Endodermal cell (in vitro differentiated cells): ENCODE data around the gene TUB. TPM values are rescaled to one million over a fixed set of nuclear protein-coding genes. Genes with fewer than 3 reads are reported as not detected.

Experiments used
- DNase-seq: peaks from one replicate; pipeline ENCODE4 v3.0.0-alpha.2; 2017
- H3K27ac ChIP-seq: 2 replicates; pipeline ENCODE4 v1.5.1; 2013; ENCODE audit warnings: mild to moderate bottlenecking, low read depth, low read length, moderate library complexity
- H3K27me3 ChIP-seq: 2 replicates; pipeline ENCODE4 v1.6.1; 2013; ENCODE audit warnings: mild to moderate bottlenecking, low read length, moderate library complexity; ENCODE audit not compliant: insufficient read depth, control insufficient read depth, poor library complexity, severe bottlenecking
- H3K36me3 ChIP-seq: 2 replicates; pipeline ENCODE4 v1.7.0; 2013; ENCODE audit warnings: mild to moderate bottlenecking, low read length, moderate library complexity; ENCODE audit not compliant: control insufficient read depth, insufficient read depth
- H3K4me1 ChIP-seq: one replicate; pipeline ENCODE4 v1.7.0; 2013; ENCODE audit warnings: low read length; ENCODE audit not compliant: control insufficient read depth, insufficient read depth
- H3K4me3 ChIP-seq: 2 replicates; pipeline ENCODE4 v1.5.1; 2013; ENCODE audit warnings: mild to moderate bottlenecking, low read length, moderate library complexity
- H3K9ac ChIP-seq: 2 replicates; pipeline ENCODE4 v1.6.1; 2013; ENCODE audit warnings: mild to moderate bottlenecking, low read length, moderate library complexity; ENCODE audit not compliant: poor library complexity, severe bottlenecking; ENCODE audit errors: extremely low read depth
- H3K9me3 ChIP-seq: 2 replicates; pipeline ENCODE4 v1.6.1; 2013; ENCODE audit warnings: mild to moderate bottlenecking, low read length, moderate library complexity; ENCODE audit not compliant: control insufficient read depth
- H3K27ac Mint-ChIP-seq: 2 replicates; pipeline ENCODE4 v1.8.0; 2020; ENCODE audit warnings: mixed read lengths
- H3K27me3 Mint-ChIP-seq: 2 replicates; pipeline ENCODE4 v1.8.0; 2021; ENCODE audit warnings: mild to moderate bottlenecking, mixed read lengths; ENCODE audit not compliant: insufficient read depth
- H3K36me3 Mint-ChIP-seq: 2 replicates; pipeline ENCODE4 v1.8.0; 2020; ENCODE audit warnings: low read depth, mixed read lengths
- H3K4me1 Mint-ChIP-seq: 2 replicates; pipeline ENCODE4 v1.8.0; 2020; ENCODE audit warnings: mixed read lengths
- H3K4me3 Mint-ChIP-seq: 2 replicates; pipeline ENCODE4 v1.8.0; 2020; ENCODE audit warnings: mild to moderate bottlenecking, moderate library complexity, mixed read lengths
- H3K9me3 Mint-ChIP-seq: 2 replicates; pipeline ENCODE4 v1.8.0; 2020; ENCODE audit warnings: mild to moderate bottlenecking, mixed read lengths
- CTCF ChIP-seq: fragments of 200-600 bp; sonication (generic); conservative IDR thresholded peaks from 2 replicates; pipeline ENCODE4 v1.5.0; 2021; ENCODE audit warnings: antibody characterized with exemption, mild to moderate bottlenecking
- WGBS, 2 experiments: methylation state at CpG; one replicate each; pipeline versions ENCODE4 v1.1.5 to v1.1.7; 2013; ENCODE audit warnings: missing lambda C conversion rate in 2 of 2, mixed read lengths in 1 of 2; ENCODE audit not compliant: insufficient coverage in 1 of 2, insufficient read length in 1 of 2; 5-methylcytosine and 5-hydroxymethylcytosine counted together
- total RNA-seq, 2 donors: library from RNA; stranded (reverse); fragmentation: NEBNext Ultra II Directional in 1 of 2; extraction: Animal tissue kit (Norgen Biotek cat#: 25700) in 1 of 2; gene quantifications; 2 replicates in 1 of 2; 3 replicates in 1 of 2; pipeline ENCODE4 v1.2.1, GENCODE V29; 2021

The TUB gene
- total RNA-seq, 2 donors from 2014 or later: 15.8 to 29.9 TPM

- no peak overlapping the region for H3K27ac Mint-ChIP-seq
- Histone ChIP-seq H3K27me3 (no peaks in the 10 kb centered on the region), H3K9ac (no peak overlapping the region), H3K27ac (no peak overlapping the region), H3K4me1 (no peaks in the 10 kb centered on the region), H3K4me3 (no peak overlapping the region), H3K36me3 (peaks cover 31% of the 10 kb centered on the region), H3K9me3 (no peaks in the 10 kb centered on the region)
- H3K36me3 Mint-ChIP-seq: peaks cover 20% of the 10 kb centered on the region
- no peak for TF ChIP-seq CTCF
- H3K4me3 Mint-ChIP-seq: no peak overlapping the region
- no peaks in the 10 kb centered on the region for H3K27me3 Mint-ChIP-seq
- H3K9me3 Mint-ChIP-seq: no peaks in the 10 kb centered on the region
- DNase-seq: no peak
- peaks cover 4% of the 10 kb centered on the region for H3K4me1 Mint-ChIP-seq
- WGBS, 2 experiments: 88 to 100% methylated on average over 1 to 5 of the region's 5 CpGs
Observed at GRCh38 chr11:8107642-8108041, 26.6 kb downstream of the TUB start.

DNA sequence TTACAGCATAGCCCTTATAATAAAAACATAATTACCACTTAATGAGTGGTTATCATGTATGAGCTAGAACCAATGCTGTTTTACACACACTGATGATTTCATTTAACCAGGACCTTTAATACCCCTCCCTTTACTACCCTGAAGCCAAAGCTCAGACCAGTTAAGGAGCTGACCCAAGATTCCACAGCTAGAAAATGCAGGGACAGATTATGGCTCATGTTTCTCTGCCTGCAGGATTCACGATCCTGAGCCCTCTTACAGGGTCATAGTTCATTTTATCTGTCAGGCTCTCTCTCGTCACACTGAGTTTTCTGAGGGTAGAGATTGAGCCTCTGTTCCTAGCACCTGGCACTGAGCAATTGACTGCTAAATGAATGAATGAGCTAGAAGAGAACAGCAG is 27.4 kb downstream of the TUB start:
- Mint-ChIP-seq H3K4me1 (peaks cover 4% of the 10 kb centered on the region), H3K36me3 (peaks cover 16% of the 10 kb centered on the region), H3K4me3 (no peak overlapping the region), H3K27ac (no peak overlapping the region), H3K27me3 (no peaks in the 10 kb centered on the region), H3K9me3 (no peaks in the 10 kb centered on the region)
- Histone ChIP-seq H3K27ac (no peak overlapping the region), H3K36me3 (peaks cover 27% of the 10 kb centered on the region), H3K4me3 (no peak overlapping the region), H3K27me3 (no peaks in the 10 kb centered on the region), H3K9ac (no peak overlapping the region), H3K4me1 (no peaks in the 10 kb centered on the region), H3K9me3 (no peaks in the 10 kb centered on the region)
- no peak for DNase-seq
- no peak for TF ChIP-seq CTCF
- WGBS, 2 experiments: 91 to 100% methylated on average over 1 to 2 of the region's 2 CpGs

GRCh38 chr11:8109675-8110074 is 28.7 kb downstream of the TUB start:
- Histone ChIP-seq H3K9ac (no peak overlapping the region), H3K9me3 (no peaks in the 10 kb centered on the region), H3K27me3 (no peaks in the 10 kb centered on the region), H3K4me3 (no peak overlapping the region), H3K27ac (no peak overlapping the region), H3K4me1 (no peaks in the 10 kb centered on the region), H3K36me3 (peaks cover 21% of the 10 kb centered on the region)
- Mint-ChIP-seq H3K36me3 (peaks cover 18% of the 10 kb centered on the region), H3K4me3 (no peak overlapping the region), H3K4me1 (peaks cover 4% of the 10 kb centered on the region), H3K27ac (no peak overlapping the region), H3K9me3 (no peaks in the 10 kb centered on the region), H3K27me3 (no peaks in the 10 kb centered on the region)
- DNase-seq: no peak
- TF ChIP-seq CTCF: no peak
